Measurements from ENCODE around the gene HIGD2A. TPM values are rescaled to one million over a fixed set of nuclear protein-coding genes. Genes with fewer than 3 reads are reported as not detected.

Gene HIGD2A
- total and polyA plus RNA-seq, 5 experiments from 2014 or later = 75.3 to 280 (median 209) TPM

DNA sequence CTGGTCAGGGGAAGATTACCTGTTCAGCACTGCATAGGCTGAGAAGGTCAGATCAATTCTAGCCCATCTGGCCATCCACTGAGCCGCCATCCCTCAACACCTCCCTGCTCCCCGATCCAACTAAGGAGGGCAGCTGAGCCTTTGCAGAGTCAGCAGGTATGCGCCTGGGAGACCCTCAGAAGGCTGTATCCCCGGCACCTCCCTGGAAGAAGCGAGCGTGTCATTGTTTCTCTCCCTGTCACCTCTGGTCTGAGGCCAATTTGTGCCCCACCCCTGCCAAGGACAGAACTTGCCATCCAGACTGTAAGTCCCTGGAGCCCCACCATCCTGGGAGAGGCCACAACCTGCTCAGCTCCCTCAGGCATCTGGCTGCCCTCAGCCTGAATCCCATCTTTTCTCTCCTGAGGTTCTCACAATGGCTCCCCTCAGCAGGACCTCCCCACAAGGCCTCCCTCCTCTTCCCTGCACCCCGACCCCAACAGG, 25.2 kb downstream of the HIGD2A start:
- H3K36me3 Mint-ChIP-seq = peaks cover 0 to 25% (median 2%) of the 10 kb centered on the region in 3 donors
- H3K27ac Mint-ChIP-seq = peak overlapping the region in 5 of 10 donors; percentile 68 to 88 (median 71)
- peaks cover 31 to 59% (median 48%) of the 10 kb centered on the region in 4 donors for H3K4me1 Mint-ChIP-seq
- no peak for DNase-seq
- H3K4me3 Mint-ChIP-seq = peak overlapping the region in 3 of 10 donors; percentile 2 to 31 (median 14)
- no peaks in the 10 kb centered on the region for H3K9me3 Mint-ChIP-seq
- POLR2A ChIA-PET = interaction anchor here (0.6 to 5.5 kb wide), 4 partner anchors 25 to 124 kb away, joined by 4 to 60 read pairs (median 7); partner anchors contain the start of genes ARL10, HIGD2A and RNF44
- ATAC-seq = no peak
- no peaks in the 10 kb centered on the region for H3K27me3 Mint-ChIP-seq

GRCh38 chr5:176414704-176415103, 26.2 kb downstream of the HIGD2A start:
- POLR2A ChIA-PET = interaction anchor here (0.8 to 5.5 kb wide), 3 partner anchors 33 to 123 kb away, joined by 4 to 60 read pairs (median 9); partner anchors contain the start of genes ARL10, FAF2 and RNF44
- ATAC-seq = no peak
- Mint-ChIP-seq H3K36me3 (peaks cover 0 to 17% (median 2%) of the 10 kb centered on the region in 3 donors), H3K9me3 (no peaks in the 10 kb centered on the region), H3K27ac (peak overlapping the region; percentile 71 to 92 (median 85)), H3K4me3 (peak overlapping the region; percentile 66 to 88 (median 80)), H3K27me3 (no peaks in the 10 kb centered on the region), H3K4me1 (peaks cover 31 to 59% (median 49%) of the 10 kb centered on the region in 4 donors)
- DNase-seq = no peak

DNA sequence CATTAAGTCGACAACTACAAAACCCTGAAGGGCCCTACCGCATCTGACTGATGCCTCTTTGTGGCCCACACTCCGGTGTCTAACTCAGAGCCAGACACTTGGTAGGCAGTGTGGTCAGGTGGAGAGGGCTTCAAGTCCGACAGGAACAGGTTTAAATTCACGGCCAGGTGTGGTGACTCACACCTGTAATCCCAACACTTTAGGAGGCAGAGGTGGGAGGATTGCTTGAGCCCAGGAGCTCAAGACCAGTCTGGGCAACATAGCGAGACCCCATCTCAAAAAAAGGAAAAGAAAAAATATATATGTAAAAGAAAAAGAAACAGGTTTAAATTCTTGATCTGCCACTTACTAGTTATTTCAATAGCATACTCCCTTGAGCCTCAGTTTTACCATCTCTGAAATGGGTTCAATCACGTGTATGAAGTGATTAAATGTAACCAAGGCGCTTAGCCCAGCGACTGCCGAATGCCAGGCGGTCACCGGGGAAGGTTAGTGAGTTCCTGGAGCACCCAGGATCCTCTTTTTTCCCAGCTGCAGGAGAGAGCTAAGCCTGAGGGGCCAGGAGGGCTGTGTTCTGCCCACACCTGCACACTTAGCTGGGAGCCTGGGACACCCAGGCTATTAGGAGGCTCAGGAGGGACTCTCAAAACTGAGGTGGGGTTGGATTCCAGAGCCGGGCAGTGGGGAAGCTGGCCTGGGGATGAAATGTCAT, 26.8 kb downstream of the HIGD2A start:
- peak overlapping the region; percentile 71 to 92 (median 86) for H3K27ac Mint-ChIP-seq
- DNase-seq (peak in 1 of 10 donors; percentile 10), ATAC-seq (no peak)
- H3K4me3 Mint-ChIP-seq = peak overlapping the region; percentile 66 to 88 (median 80)
- no peaks in the 10 kb centered on the region for H3K27me3 Mint-ChIP-seq
- peaks cover 0 to 11% (median 2%) of the 10 kb centered on the region in 3 donors for H3K36me3 Mint-ChIP-seq
- POLR2A ChIA-PET = interaction anchor here (1.0 to 5.5 kb wide), 10 partner anchors 20 to 246 kb away, joined by 4 to 60 read pairs (median 10); partner anchors contain the start of genes FAF2, HIGD2A, NOP16 and RNF44
- H3K9me3 Mint-ChIP-seq = no peaks in the 10 kb centered on the region
- H3K4me1 Mint-ChIP-seq = peaks cover 25 to 59% (median 49%) of the 10 kb centered on the region in 4 donors

- Mint-ChIP-seq H3K9me3 (peaks cover 0 to 2% (median 0%) of the 10 kb centered on the region in 9 donors), H3K36me3 (peaks cover 0 to 5% (median 0%) of the 10 kb centered on the region in 3 donors), H3K4me1 (peaks cover 20 to 52% (median 46%) of the 10 kb centered on the region in 4 donors), H3K27me3 (no peaks in the 10 kb centered on the region), H3K27ac (peak within 1 kb of the TSS; percentile 72 to 92 (median 88)), H3K4me3 (peak within 1 kb of the TSS; percentile 77 to 88 (median 82))
- ATAC-seq = peak; percentile 90 to 91
- POLR2A ChIA-PET = interaction anchor here (0.9 to 5.5 kb wide), 18 partner anchors 10 to 245 kb away, joined by 3 to 60 read pairs (median 5); partner anchors contain the start of genes FAF2, HIGD2A, NOP16 and RNF44
- peak; percentile 72 to 98 (median 85) for DNase-seq
These were observed 27.7 kb downstream of the HIGD2A start, which contains the start of gene CLTB for GRCh38 chr5:176415952-176416924. Gene CLTB (minus strand): TSS chr5:176416539. CDS start chr5:176416363, 176 bp downstream.

DNA sequence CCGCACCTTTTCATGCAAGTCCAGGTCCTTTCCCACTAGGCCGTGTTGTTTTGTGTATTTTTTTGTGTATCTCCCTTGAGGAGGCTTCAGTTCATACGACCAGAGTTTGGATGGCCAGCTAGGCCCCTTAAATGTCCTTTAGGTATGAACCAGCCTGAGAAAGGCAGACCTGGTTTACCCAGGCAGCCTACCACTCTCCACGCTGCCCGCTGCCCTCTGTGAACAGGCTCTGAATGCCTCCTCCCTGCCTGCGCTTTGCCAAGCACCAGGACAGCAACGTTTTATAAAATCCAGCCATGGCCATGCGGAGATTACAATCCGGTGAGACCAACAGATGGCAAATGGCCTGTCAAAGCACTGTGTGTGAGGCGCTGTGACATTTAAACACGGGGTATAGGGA, 28.4 kb downstream of the HIGD2A start:
- peaks cover 0 to 5% (median 0%) of the 10 kb centered on the region in 9 donors for H3K9me3 Mint-ChIP-seq
- peaks cover 0 to 2% (median 0%) of the 10 kb centered on the region in 5 donors for H3K27me3 Mint-ChIP-seq
- peaks cover 0 to 3% (median 0%) of the 10 kb centered on the region in 3 donors for H3K36me3 Mint-ChIP-seq
- ATAC-seq (no peak), DNase-seq (no peak)
- POLR2A ChIA-PET = interaction anchor here (0.9 to 5.5 kb wide), 14 partner anchors 10 to 179 kb away, joined by 3 to 60 read pairs (median 6); partner anchors contain the start of genes FAF2, HIGD2A, NOP16 and RNF44
- peaks cover 17 to 44% (median 41%) of the 10 kb centered on the region in 4 donors for H3K4me1 Mint-ChIP-seq
- H3K27ac Mint-ChIP-seq = peak overlapping the region in 8 of 10 donors; percentile 72 to 89 (median 85)
- H3K4me3 Mint-ChIP-seq = peak overlapping the region; percentile 61 to 84 (median 76)

- H3K27ac Mint-ChIP-seq = peak overlapping the region in 4 of 10 donors; percentile 15 to 63 (median 38)
- peak overlapping the region in 1 of 10 donors; percentile 37 for H3K4me3 Mint-ChIP-seq
- POLR2A ChIA-PET = interaction anchor here (3.0 to 5.5 kb wide), 3 partner anchors 30 to 125 kb away, joined by 22 to 60 read pairs (median 30); partner anchors contain the start of genes FAF2 and RNF44
- no peak for ATAC-seq
- no peak for DNase-seq
- no peaks in the 10 kb centered on the region for H3K36me3 Mint-ChIP-seq
- peaks cover 0 to 7% (median 0%) of the 10 kb centered on the region in 5 donors for H3K27me3 Mint-ChIP-seq
- H3K9me3 Mint-ChIP-seq = peaks cover 0 to 5% (median 0%) of the 10 kb centered on the region in 9 donors
- peaks cover 9 to 35% (median 32%) of the 10 kb centered on the region in 4 donors for H3K4me1 Mint-ChIP-seq
These were observed 29.7 kb downstream of the HIGD2A start for GRCh38 chr5:176418251-176418650.

- ATAC-seq = no peak
- Mint-ChIP-seq H3K27me3 (peaks cover 0 to 7% (median 0%) of the 10 kb centered on the region in 5 donors), H3K36me3 (no peaks in the 10 kb centered on the region), H3K9me3 (peaks cover 0 to 5% (median 0%) of the 10 kb centered on the region in 9 donors), H3K4me1 (peaks cover 7 to 17% (median 15%) of the 10 kb centered on the region in 4 donors), H3K27ac (peak overlapping the region in 1 of 10 donors; percentile 27), H3K4me3 (no peak overlapping the region)
- POLR2A ChIA-PET = no interaction called here
- no peak for DNase-seq
These were observed 31.5 kb downstream of the HIGD2A start for GRCh38 chr5:176420086-176420485.

DNA sequence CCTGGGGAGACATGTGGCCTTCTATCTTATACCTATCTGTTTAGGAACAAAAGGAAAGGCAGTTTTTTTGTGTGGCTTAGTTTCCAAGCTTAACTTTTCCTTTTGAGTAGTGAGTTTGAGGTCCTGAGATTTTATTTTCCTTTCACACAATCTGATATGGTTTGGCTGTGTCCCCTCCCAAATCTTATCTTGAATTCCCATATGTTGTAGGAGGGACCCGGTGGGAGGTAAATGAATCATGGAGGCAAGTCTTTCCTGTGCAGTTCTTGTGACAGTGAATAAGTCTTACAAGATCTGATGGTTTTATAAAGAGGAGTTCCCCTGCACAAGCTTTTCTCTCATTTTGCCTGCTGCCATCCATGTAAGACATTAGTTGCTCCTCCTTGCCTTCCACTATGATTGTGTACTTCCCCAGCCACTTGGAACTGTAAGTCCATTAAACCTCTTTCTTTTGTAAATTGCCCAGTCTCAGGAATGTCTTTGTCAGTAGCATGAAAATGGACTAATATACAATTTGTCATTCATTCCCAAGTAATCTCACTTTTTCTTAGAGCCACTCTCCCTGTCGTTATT, 32.5 kb downstream of the HIGD2A start:
- POLR2A ChIA-PET = no interaction called here
- peaks cover 5 to 10% (median 8%) of the 10 kb centered on the region in 4 donors for H3K4me1 Mint-ChIP-seq
- H3K36me3 Mint-ChIP-seq = peaks cover 0 to 5% (median 0%) of the 10 kb centered on the region in 3 donors
- DNase-seq (no peak), ATAC-seq (no peak)
- H3K27ac Mint-ChIP-seq = no peak overlapping the region
- no peak overlapping the region for H3K4me3 Mint-ChIP-seq
- H3K27me3 Mint-ChIP-seq = peaks cover 0 to 7% (median 0%) of the 10 kb centered on the region in 5 donors
- H3K9me3 Mint-ChIP-seq = peaks cover 0 to 9% (median 0%) of the 10 kb centered on the region in 9 donors

DNA sequence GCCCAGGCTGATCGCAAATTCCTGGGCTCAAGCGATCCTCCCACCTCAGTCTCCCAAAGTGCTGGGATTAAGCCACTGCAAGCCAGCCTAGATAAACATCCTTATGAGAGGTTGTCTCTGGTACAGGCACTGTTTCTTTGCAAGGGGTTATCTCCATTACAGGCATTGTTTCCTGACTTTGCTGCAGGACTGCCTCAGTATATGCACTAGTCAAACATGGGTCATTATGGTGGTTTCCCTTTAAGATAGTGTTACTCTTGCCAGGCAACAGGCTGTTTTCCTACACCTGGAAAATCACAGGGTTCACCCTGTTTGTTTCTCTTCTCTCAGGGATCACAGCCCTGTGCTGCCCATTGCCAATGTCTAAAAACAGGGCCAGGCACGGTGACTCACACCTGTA, 35.6 kb downstream of the HIGD2A start:
- DNase-seq (no peak), ATAC-seq (no peak)
- no peak overlapping the region for H3K27ac Mint-ChIP-seq
- H3K36me3 Mint-ChIP-seq = peaks cover 0 to 5% (median 0%) of the 10 kb centered on the region in 3 donors
- peaks cover 0 to 9% (median 0%) of the 10 kb centered on the region in 9 donors for H3K9me3 Mint-ChIP-seq
- peaks cover 0 to 2% (median 0%) of the 10 kb centered on the region in 4 donors for H3K4me1 Mint-ChIP-seq
- no peak overlapping the region for H3K4me3 Mint-ChIP-seq
- POLR2A ChIA-PET = interaction anchor here (0.6 kb wide), 1 partner anchor 927 kb away, joined by 4 read pairs; no protein-coding TSS in a partner anchor
- peaks cover 0 to 7% (median 0%) of the 10 kb centered on the region in 5 donors for H3K27me3 Mint-ChIP-seq

DNA sequence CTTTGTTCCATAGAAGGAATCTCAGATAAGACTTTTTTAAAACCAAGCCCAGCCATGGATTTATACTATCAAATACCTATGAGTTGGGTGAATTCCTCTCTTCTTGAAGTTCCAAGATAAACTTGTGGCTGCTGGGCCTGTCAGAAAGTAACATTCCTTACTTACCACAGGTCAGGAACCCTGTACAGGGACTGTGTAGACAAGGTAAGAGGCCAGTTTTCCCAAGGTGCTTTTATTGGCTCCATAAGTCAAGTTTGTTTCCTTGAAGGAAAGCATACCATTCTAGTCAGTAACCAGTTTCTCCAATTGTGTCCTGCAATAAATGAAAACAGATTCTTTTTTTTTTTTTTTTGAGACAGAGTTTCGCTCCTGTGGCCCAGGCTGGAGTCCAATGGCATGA, 36.6 kb downstream of the HIGD2A start:
- DNase-seq (no peak), ATAC-seq (no peak)
- peaks cover 0 to 4% (median under 1%) of the 10 kb centered on the region in 4 donors for H3K4me1 Mint-ChIP-seq
- H3K27ac Mint-ChIP-seq = no peak overlapping the region
- POLR2A ChIA-PET = no interaction called here
- peaks cover 0 to 9% (median 0%) of the 10 kb centered on the region in 9 donors for H3K9me3 Mint-ChIP-seq
- no peak overlapping the region for H3K4me3 Mint-ChIP-seq
- peaks cover 0 to 5% (median 0%) of the 10 kb centered on the region in 3 donors for H3K36me3 Mint-ChIP-seq
- peaks cover 0 to 7% (median 0%) of the 10 kb centered on the region in 5 donors for H3K27me3 Mint-ChIP-seq

DNA sequence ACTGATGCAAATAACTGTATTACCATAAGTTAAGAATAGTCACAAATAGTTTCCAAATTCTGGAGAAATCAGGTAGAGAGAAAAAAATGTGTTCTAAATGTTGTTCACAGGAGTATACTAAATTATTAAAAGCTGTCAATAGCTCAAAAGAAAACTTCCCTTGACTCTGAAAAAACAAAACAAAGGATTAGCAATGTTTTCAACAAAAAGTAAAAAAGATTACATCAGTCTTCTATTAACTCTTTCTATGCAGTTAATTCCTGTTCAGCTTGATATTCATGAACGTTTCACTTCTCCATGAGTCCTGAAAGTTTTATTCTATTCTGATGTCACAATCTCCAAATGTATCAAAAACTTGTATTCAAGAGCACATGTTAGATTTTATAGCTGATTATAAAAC, 37.2 kb downstream of the HIGD2A start:
- ATAC-seq = no peak
- Mint-ChIP-seq H3K4me1 (peaks cover 3 to 11% (median 6%) of the 10 kb centered on the region in 4 donors), H3K4me3 (no peak overlapping the region), H3K9me3 (peaks cover 0 to 9% (median 0%) of the 10 kb centered on the region in 9 donors), H3K27ac (no peak overlapping the region), H3K27me3 (peaks cover 0 to 8% (median 0%) of the 10 kb centered on the region in 5 donors), H3K36me3 (peaks cover 0 to 5% (median 0%) of the 10 kb centered on the region in 3 donors)
- POLR2A ChIA-PET = no interaction called here
- no peak for DNase-seq
